IMR-90 (cell line): ENCODE measurements around the gene PITPNM1. TPM values are rescaled to one million over a fixed set of nuclear protein-coding genes. Genes with fewer than 3 reads are reported as not detected.

Experiments used
- ATAC-seq: fragments of 200-7000 bp; cut with Tn5 transposase; 2 replicates; pipeline ENCODE4 v1.9.1; 2020; ENCODE audit warnings: low read depth, mild to moderate bottlenecking, moderate library complexity
- BruUV-seq: library from RNA; stranded (reverse); fragments of 400-500 nt; replicated peaks from 2 replicates; lab custom pipeline; 2021; lab: Mats Ljungman, UMichigan
- CTCF ChIA-PET: fragments of 300-600 bp; formaldehyde crosslinking; extraction: SDS; loops from one replicate; lab custom pipeline; 2021; ENCODE audit warnings: antibody characterized with exemption; lab: Yijun Ruan, JAX
- POLR2A ChIA-PET: fragments of 300-600 bp; sonication (Branson Sonifier 250); formaldehyde crosslinking; loops from one replicate; lab custom pipeline; 2022; ENCODE audit warnings: antibody characterized with exemption; ENCODE audit not compliant: unreplicated experiment; lab: Charles Lee
- DNase-seq: peaks from one replicate; pipeline ENCODE4 v3.0.0; 2013
- H2AFZ ChIP-seq: replicated peaks from 2 replicates; pipeline ENCODE3; 2013; ENCODE audit warnings: low read length, mild to moderate bottlenecking; ENCODE audit not compliant: poor library complexity
- H2AK5ac ChIP-seq: 2 replicates; pipeline ENCODE4 v1.6.1; 2013; ENCODE audit warnings: low read depth, low read length, inconsistent platforms
- H2AK9ac ChIP-seq: replicated peaks from 2 replicates; pipeline ENCODE3; 2013; ENCODE audit warnings: mild to moderate bottlenecking, low read depth, low read length, moderate library complexity; ENCODE audit not compliant: poor library complexity
- H2BK120ac ChIP-seq: 2 replicates; pipeline ENCODE4 v1.6.1; 2013; ENCODE audit warnings: low read depth, low read length, inconsistent platforms
- H2BK15ac ChIP-seq: 3 replicates; pipeline ENCODE4 v1.6.1; 2013; ENCODE audit warnings: low read depth, low read length, inconsistent platforms
- H2BK20ac ChIP-seq: 2 replicates; pipeline ENCODE4 v1.6.1; 2013; ENCODE audit warnings: low read depth, mild to moderate bottlenecking, inconsistent platforms, low read length, moderate library complexity
- H2BK5ac ChIP-seq: 2 replicates; pipeline ENCODE4 v1.6.1; 2013; ENCODE audit warnings: mild to moderate bottlenecking, low read depth, low read length, inconsistent platforms; ENCODE audit not compliant: poor library complexity, severe bottlenecking
- H3K14ac ChIP-seq: replicated peaks from 2 replicates; pipeline ENCODE4 v1.6.1; 2013; ENCODE audit warnings: low read depth, low read length, inconsistent platforms
- H3K18ac ChIP-seq: 2 replicates; pipeline ENCODE4 v1.6.1; 2013; ENCODE audit warnings: low read depth, low read length, control low read depth
- H3K23ac ChIP-seq: 2 replicates; pipeline ENCODE4 v1.6.1; 2013; ENCODE audit warnings: low read depth, low read length, inconsistent platforms
- H3K27ac ChIP-seq: 2 replicates; pipeline ENCODE4 v1.5.1; 2013; ENCODE audit warnings: mild to moderate bottlenecking, control low read depth, low read length; ENCODE audit not compliant: insufficient read depth
- H3K27me3 ChIP-seq: 2 replicates; pipeline ENCODE4 v1.6.1; 2013; ENCODE audit warnings: low read length; ENCODE audit not compliant: control insufficient read depth, insufficient read depth
- H3K36me3 ChIP-seq: 2 replicates; pipeline ENCODE4 v1.6.1; 2013; ENCODE audit warnings: low read length, mixed read lengths; ENCODE audit not compliant: control insufficient read depth, insufficient read depth
- H3K4ac ChIP-seq: 2 replicates; pipeline ENCODE4 v1.6.1; 2013; ENCODE audit warnings: low read depth, low read length, inconsistent platforms
- H3K4me1 ChIP-seq: 2 replicates; pipeline ENCODE4 v1.6.1; 2013; ENCODE audit warnings: low read length, mixed read lengths; ENCODE audit not compliant: control insufficient read depth, insufficient read depth
- H3K4me2 ChIP-seq: 2 replicates; pipeline ENCODE4 v1.6.1; 2013; ENCODE audit warnings: low read depth, mild to moderate bottlenecking, control low read depth, low read length, moderate library complexity
- H3K4me3 ChIP-seq: 2 replicates; pipeline ENCODE4 v1.5.1; 2013; ENCODE audit warnings: low read depth, mild to moderate bottlenecking, control low read depth, low read length, moderate library complexity; ENCODE audit not compliant: insufficient read depth
- H3K56ac ChIP-seq: 2 replicates; pipeline ENCODE4 v1.6.1; 2013; ENCODE audit warnings: low read length, inconsistent platforms; ENCODE audit not compliant: insufficient read depth; ENCODE audit errors: extremely low read depth
- H3K79me1 ChIP-seq, 2 experiments: 2 replicates each; pipeline ENCODE4 v1.6.1; 2013; ENCODE audit warnings: low read length in 2 of 2, inconsistent platforms in 1 of 2, low read depth in 1 of 2
- H3K9ac ChIP-seq: 2 replicates; pipeline ENCODE4 v1.6.1; 2013; ENCODE audit warnings: low read depth, low read length, control low read depth
- H3K9me1 ChIP-seq: 2 replicates; pipeline ENCODE4 v1.6.1; 2013; ENCODE audit warnings: low read length, inconsistent platforms; ENCODE audit not compliant: insufficient read depth
- H3K9me3 ChIP-seq: 2 replicates; pipeline ENCODE4 v1.6.1; 2013; ENCODE audit warnings: low read length; ENCODE audit not compliant: control insufficient read depth, insufficient read depth
- H4K20me1 ChIP-seq: 2 replicates; pipeline ENCODE4 v1.6.1; 2013; ENCODE audit warnings: low read length, inconsistent platforms; ENCODE audit not compliant: insufficient read depth
- H4K5ac ChIP-seq: 2 replicates; pipeline ENCODE4 v1.6.1; 2013; ENCODE audit warnings: mild to moderate bottlenecking, low read depth, low read length, control low read depth
- H4K8ac ChIP-seq, 2 experiments: 2 replicates each; pipeline ENCODE4 v1.6.1; 2013; ENCODE audit warnings: low read depth in 2 of 2, low read length in 2 of 2, control low read depth in 1 of 2, inconsistent platforms in 1 of 2
- H4K91ac ChIP-seq: 2 replicates; pipeline ENCODE4 v1.6.1; 2013; ENCODE audit warnings: low read depth, low read length, inconsistent platforms; ENCODE audit not compliant: insufficient read depth
- BHLHE40 ChIP-seq: fragments of 150-350 bp; IDR thresholded peaks from 2 replicates; pipeline ENCODE4 v1.6.1; 2016; ENCODE audit warnings: mild to moderate bottlenecking, low read depth, low read length
- CEBPB ChIP-seq: IDR thresholded peaks from 2 replicates; pipeline ENCODE4 v1.6.1; 2012; ENCODE audit warnings: low read depth, low read length, improper control_type of control experiment
- CHD1 ChIP-seq: IDR thresholded peaks from 2 replicates; pipeline ENCODE4 v1.6.1; 2012; ENCODE audit warnings: low read depth, low read length, improper control_type of control experiment
- ELK1 ChIP-seq: fragments of 150-350 bp; IDR thresholded peaks from 2 replicates; pipeline ENCODE4 v1.6.1; 2016; ENCODE audit warnings: low read depth, mild to moderate bottlenecking, low read length, moderate library complexity, borderline replicate concordance
- MAFK ChIP-seq: IDR thresholded peaks from 2 replicates; pipeline ENCODE4 v1.6.1; 2012; ENCODE audit warnings: low read depth, low read length, improper control_type of control experiment
- MAZ ChIP-seq: IDR thresholded peaks from 2 replicates; pipeline ENCODE4 v1.6.1; 2012; ENCODE audit warnings: low read depth, mild to moderate bottlenecking, low read length, improper control_type of control experiment, moderate library complexity, borderline replicate concordance
- MXI1 ChIP-seq: IDR thresholded peaks from 2 replicates; pipeline ENCODE4 v1.6.1; 2012; ENCODE audit warnings: low read depth, mild to moderate bottlenecking, low read length, moderate library complexity, borderline replicate concordance
- POLR2A ChIP-seq: IDR thresholded peaks from 2 replicates; pipeline ENCODE4 v1.6.1; 2012; ENCODE audit warnings: mild to moderate bottlenecking, low read depth, low read length
- RAD21 ChIP-seq: IDR thresholded peaks from 2 replicates; pipeline ENCODE4 v1.6.1; 2012; ENCODE audit warnings: low read length, improper control_type of control experiment
- RFX5 ChIP-seq: IDR thresholded peaks from 2 replicates; pipeline ENCODE4 v1.8.0; 2012; ENCODE audit warnings: low read depth, mild to moderate bottlenecking, low read length, moderate library complexity
- SMC3 ChIP-seq: fragments of 150-350 bp; IDR thresholded peaks from 2 replicates; pipeline ENCODE4 v1.6.1; 2016; ENCODE audit warnings: low read depth, mild to moderate bottlenecking, antibody characterized with exemption, low read length, moderate library complexity
- WGBS, 2 experiments: methylation state at CpG; one replicate each; pipeline versions ENCODE4 v1.1.5 to v1.1.7; 2013; ENCODE audit warnings: missing lambda C conversion rate in 2 of 2; ENCODE audit not compliant: insufficient read length in 1 of 2; ENCODE audit errors: extremely low coverage in 2 of 2; 5-methylcytosine and 5-hydroxymethylcytosine counted together
- dilution Hi-C: fragments of 300-500 bp; cut with HindIII; formaldehyde crosslinking; loops from one replicate; pipeline ENCODE4 v1.14.3; 2018; ENCODE audit warnings: low sequenced_read_pairs; ENCODE audit not compliant: unreplicated experiment
- in situ Hi-C: fragments of 300-500 bp; cut with MboI; formaldehyde crosslinking; loops from 3 replicates; pipeline ENCODE4 v1.14.3; 2019; ENCODE audit warnings: low sequenced_read_pairs, inconsistent platforms, mixed read lengths
- intact Hi-C: fragments of 100-400 bp; cut with micrococcal nuclease; formaldehyde crosslinking; loops from 2 replicates; pipeline ENCODE4 v1.10.0; 2022
- polyA plus RNA-seq, 3 experiments: library from polyadenylated mRNA; depleted of rRNA; stranded (reverse); fragments of >200 nt; gene quantifications; 2 replicates each; pipeline ENCODE4 v1.2.3, GENCODE V29; 2012; ENCODE audit warnings: low replicate concordance in 1 of 3
- total RNA-seq: library from RNA; depleted of rRNA; stranded (reverse); fragments of >200 nt; gene quantifications from 2 replicates; pipeline ENCODE4 v1.2.3, GENCODE V29; 2012
- TF ChIP-seq, protein P1 (sequence below): conservative IDR thresholded peaks from 2 replicates; pipeline ENCODE4 v1.5.1; 2012; ENCODE audit warnings: mild to moderate bottlenecking, low read depth, low read length, improper control_type of control experiment

PITPNM1 gene
- total and polyA plus RNA-seq, 2 of the 4 experiments (the other 2 are of a cell fraction) = 5.0 to 15.4 TPM

GRCh38 chr11:67450796-67451657 is 54.1 kb downstream of the PITPNM1 start:
- H3K36me3 ChIP-seq = no peaks in the 10 kb centered on the region
- CTCF ChIA-PET = no interaction called here
- H3K27me3 ChIP-seq = peaks cover 11% of the 10 kb centered on the region; the same call in 1 of the 2 replicates
- POLR2A ChIA-PET = no interaction called here
- H4K5ac ChIP-seq = no peak overlapping the region
- no peak overlapping the region for H4K91ac ChIP-seq
- no peak for DNase-seq
- no peak overlapping the region for H3K14ac ChIP-seq
- H3K4ac ChIP-seq = no peak overlapping the region
- ATAC-seq = no peak
- in situ Hi-C loops = no loop called here
- no peak overlapping the region for H3K9ac ChIP-seq
- TF ChIP-seq ELK1 = no peak
- TF ChIP-seq MXI1 = no peak
- no peak for TF ChIP-seq RFX5
- TF ChIP-seq CHD1 = no peak
- TF ChIP-seq MAZ = no peak
- TF ChIP-seq CEBPB = no peak
- TF ChIP-seq RAD21 = no peak
- no peak for TF ChIP-seq POLR2A
- TF ChIP-seq SMC3 = no peak
- no peak for TF ChIP-seq MAFK
- no peak for TF ChIP-seq BHLHE40
- TF ChIP-seq, protein P1, sequence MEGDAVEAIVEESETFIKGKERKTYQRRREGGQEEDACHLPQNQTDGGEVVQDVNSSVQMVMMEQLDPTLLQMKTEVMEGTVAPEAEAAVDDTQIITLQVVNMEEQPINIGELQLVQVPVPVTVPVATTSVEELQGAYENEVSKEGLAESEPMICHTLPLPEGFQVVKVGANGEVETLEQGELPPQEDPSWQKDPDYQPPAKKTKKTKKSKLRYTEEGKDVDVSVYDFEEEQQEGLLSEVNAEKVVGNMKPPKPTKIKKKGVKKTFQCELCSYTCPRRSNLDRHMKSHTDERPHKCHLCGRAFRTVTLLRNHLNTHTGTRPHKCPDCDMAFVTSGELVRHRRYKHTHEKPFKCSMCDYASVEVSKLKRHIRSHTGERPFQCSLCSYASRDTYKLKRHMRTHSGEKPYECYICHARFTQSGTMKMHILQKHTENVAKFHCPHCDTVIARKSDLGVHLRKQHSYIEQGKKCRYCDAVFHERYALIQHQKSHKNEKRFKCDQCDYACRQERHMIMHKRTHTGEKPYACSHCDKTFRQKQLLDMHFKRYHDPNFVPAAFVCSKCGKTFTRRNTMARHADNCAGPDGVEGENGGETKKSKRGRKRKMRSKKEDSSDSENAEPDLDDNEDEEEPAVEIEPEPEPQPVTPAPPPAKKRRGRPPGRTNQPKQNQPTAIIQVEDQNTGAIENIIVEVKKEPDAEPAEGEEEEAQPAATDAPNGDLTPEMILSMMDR = no peak
- H3K9me3 ChIP-seq = no peaks in the 10 kb centered on the region
- no peak overlapping the region for H4K8ac ChIP-seq
- no peaks in the 10 kb centered on the region for H3K9me1 ChIP-seq
- no peak overlapping the region for H3K4me3 ChIP-seq
- H3K79me1 ChIP-seq = no peaks in the 10 kb centered on the region
- H2BK20ac ChIP-seq = no peak overlapping the region
- no peak overlapping the region for H2AK5ac ChIP-seq
- WGBS, 2 experiments = 71% methylated on average over 8 of the region's 25 CpGs; no CpG with 5 or more reads in 1 of the 2 experiments
- H2AFZ ChIP-seq = no peak overlapping the region
- no peak overlapping the region for H2AK9ac ChIP-seq
- no peaks in the 10 kb centered on the region for H4K20me1 ChIP-seq
- H2BK5ac ChIP-seq = no peak overlapping the region
- H2BK120ac ChIP-seq = no peak overlapping the region
- H3K4me1 ChIP-seq = no peaks in the 10 kb centered on the region
- no peak overlapping the region for H3K27ac ChIP-seq
- intact Hi-C loops = no loop called here
- H2BK15ac ChIP-seq = no peak overlapping the region
- no peak overlapping the region for H3K18ac ChIP-seq
- no peak overlapping the region for H3K23ac ChIP-seq
- no peak overlapping the region for H3K4me2 ChIP-seq
- no TSS peak for BruUV-seq
- dilution Hi-C loops = no loop called here
- no peak overlapping the region for H3K56ac ChIP-seq
